ENCODE measurements around the gene CARD11.

CARD11 gene

GRCh38 chr7:2981103-2981480, 62.6 kb downstream of the CARD11 start:
- no peak for DNase-seq (ENCODE audit: low spot score)

DNA sequence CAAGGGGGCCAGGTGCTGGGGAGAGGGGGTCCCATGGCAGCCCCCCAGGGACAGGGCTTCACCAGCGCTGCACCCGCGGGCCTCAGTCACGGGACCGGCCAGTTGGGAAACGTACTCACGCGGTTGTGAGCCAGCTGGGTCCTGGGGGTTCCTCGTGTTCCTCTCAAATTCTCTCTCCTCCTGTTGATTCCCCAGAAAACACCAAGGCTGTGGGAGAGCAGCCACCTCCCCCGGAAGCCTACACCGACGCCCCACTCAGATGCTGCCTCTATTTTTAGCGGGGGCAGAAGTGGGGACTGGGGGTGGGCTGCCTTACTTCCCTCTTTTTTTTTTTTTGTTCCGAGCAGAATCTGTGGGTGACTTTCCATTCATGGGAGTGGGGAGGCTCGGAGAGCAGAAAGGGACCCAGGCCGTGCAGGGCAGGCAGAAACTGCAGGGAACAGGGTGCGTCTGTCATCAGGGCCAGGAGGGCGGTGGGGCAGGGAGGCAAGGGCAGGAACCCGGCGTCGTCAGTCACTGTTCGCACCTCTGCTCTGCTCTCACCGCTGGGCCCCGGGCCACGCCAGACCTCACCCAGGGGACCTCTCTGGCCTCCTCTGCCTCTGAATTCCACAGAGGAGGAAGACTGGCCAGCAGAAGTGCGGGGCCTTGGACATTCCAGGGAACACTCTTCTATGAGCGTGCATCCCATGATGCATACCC, 63.1 kb downstream of the CARD11 start:
- no peak for DNase-seq (ENCODE audit: low spot score)

- DNase-seq (ENCODE audit: low spot score), result no peak
These were observed 63.7 kb downstream of the CARD11 start for GRCh38 chr7:2979951-2980350.

- DNase-seq (ENCODE audit: low spot score), result no peak
These were observed 64.5 kb downstream of the CARD11 start for GRCh38 chr7:2979201-2979631.

- no peak for DNase-seq (ENCODE audit: low spot score)
These were observed 65.3 kb downstream of the CARD11 start for GRCh38 chr7:2978408-2978807.

GRCh38 chr7:2975821-2976371, 67.8 kb downstream of the CARD11 start:
- DNase-seq (ENCODE audit: low spot score), result no peak

DNA sequence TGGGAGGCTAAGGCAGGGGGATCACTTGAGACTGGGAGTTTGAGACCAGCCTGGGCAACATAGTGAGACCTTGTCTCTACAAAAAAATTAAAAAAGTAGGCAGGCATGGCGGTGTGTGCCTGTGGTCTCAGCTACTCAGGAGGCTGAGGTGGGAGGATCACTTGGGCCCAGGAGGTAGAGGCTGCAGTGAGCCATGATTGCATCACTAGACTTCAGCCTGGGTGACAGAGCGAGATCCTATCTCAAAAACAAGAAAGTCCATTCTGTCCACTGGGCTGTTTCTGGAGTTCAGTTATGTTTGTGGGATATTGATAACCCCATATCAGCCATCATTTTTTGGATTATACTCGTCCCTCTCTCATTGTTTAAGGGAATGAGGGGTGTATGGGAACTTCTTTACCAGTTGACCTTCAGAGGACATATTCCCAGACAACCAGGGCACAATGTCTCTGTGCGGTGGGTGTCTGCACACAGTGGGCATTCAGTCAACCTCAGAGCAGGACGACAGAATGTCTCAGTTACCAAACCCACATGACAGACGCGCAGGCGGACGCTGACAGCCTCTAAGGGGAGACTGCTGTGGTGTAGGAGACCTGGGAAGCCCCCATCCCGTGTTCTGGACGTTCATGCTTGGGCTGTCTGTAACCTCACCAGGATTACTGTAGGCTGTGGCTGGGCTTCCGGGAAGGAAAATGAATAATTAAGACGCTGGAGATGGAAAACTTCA, 69.4 kb downstream of the CARD11 start:
- DNase-seq (ENCODE audit: low spot score), result no peak

GRCh38 chr7:2972835-2973161, 70.9 kb downstream of the CARD11 start:
- DNase-seq (ENCODE audit: low spot score), result no peak

DNA sequence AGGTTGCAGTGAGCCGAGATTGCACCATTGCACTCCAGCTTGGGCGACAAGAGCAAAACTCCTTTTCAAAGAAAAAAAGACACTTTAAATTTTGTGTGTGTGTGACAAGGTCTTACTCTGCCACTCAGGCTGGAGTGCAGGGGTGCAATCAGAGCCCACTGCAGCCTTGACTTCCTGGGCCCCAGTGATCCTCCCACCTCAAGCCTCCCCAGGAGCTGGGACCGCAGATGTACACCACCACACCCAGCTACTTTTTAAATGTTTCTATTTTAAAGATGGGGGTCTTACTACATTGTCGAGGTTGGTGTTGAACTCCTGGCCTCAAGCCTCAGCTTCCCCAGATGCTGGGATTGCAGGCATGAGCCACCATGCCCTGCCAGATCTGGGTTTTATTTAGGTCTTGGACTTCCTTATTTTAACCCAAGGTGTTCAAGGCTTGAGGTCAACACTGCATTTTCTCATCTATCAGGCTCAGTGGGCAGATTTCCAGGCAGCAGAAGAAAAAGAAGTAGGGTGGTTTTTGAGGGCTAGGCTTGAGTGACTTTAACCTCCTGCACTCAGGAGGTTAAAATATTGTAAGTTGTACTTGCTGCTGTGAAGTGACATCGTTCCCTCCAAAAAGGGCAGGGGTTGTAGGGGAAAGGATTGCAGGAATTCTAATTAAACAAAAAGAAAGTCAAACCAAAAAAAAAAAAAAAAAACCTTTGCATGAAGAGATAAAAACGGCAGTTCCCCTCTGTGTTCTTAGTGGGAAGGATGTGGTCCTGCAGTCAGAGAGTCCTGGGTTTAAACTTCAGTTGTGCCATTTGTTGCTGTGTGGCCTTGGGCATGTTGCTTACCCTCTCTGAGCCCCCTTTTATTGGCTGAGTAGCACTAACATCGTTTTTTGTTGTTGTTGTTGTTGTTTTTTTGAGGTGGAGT, 71.5 kb downstream of the CARD11 start:
- DNase-seq (ENCODE audit: low spot score), result no peak

GRCh38 chr7:2970861-2971260, 72.8 kb downstream of the CARD11 start:
- no peak for DNase-seq (ENCODE audit: low spot score)

GRCh38 chr7:2970307-2970664, 73.4 kb downstream of the CARD11 start:
- DNase-seq (ENCODE audit: low spot score), result no peak

- no peak for DNase-seq (ENCODE audit: low spot score)
These were observed 74.0 kb downstream of the CARD11 start for GRCh38 chr7:2969398-2970306.

DNA sequence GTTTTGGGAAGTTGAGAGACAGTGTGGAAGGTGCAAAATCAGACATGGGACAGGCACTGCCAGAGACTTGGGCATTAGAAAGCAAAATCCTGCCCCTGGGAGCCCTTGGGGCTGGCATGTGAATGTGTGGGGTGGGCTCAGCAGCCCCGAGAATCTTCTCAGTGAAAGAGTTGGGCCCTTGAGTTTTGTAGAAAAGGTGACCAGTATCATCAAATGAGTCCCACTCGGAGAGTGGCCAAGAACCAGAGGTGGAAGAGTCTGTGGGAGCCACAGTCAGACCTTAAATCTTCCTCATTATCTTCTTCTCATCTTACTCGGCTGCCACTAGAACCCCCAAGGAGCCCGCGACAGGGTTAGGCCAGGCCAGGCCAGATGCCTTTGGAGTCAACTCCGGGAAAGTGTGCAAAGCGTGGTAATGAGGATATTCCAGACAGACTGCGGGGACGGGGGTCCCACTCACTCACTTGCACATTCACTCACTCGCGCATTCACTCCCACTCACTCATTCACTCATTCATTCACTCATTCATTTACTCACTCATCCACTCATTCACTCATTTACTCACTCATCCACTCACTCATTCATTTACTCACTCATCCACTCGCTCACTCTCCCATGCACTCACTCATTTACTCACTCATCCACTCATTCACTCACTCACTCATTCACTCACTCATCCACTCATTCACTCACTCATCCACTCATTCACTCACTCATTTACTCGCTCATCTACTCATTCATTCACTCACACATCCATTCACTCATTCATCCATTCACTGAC, 74.9 kb downstream of the CARD11 start:
- DNase-seq (ENCODE audit: low spot score), result no peak

- no peak for DNase-seq (ENCODE audit: low spot score)
These were observed 75.5 kb downstream of the CARD11 start for GRCh38 chr7:2968176-2968575.

GRCh38 chr7:2967705-2968104, 76.0 kb downstream of the CARD11 start:
- no peak for DNase-seq (ENCODE audit: low spot score)

DNA sequence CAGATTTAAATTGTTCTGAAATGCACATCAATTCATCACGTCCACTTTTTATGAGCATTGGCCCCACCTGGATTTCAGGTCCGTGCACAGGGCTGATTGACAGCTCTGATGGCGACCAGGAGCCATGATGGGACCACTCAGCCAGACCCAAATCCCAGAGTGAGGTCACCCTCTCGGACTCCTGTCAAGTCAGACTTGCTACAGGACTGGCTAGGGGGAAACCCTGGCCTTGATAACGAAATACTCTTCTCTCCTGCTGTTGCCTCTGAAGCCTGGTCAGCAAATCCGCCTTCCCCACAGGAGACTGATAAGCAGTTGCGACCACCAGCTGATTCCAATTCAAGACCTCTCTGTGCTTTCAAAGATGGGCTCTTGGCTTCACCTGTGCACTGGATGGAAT, 76.4 kb downstream of the CARD11 start:
- no peak for DNase-seq (ENCODE audit: low spot score)

GRCh38 chr7:2966466-2967078, 77.1 kb downstream of the CARD11 start:
- no peak for DNase-seq (ENCODE audit: low spot score)

DNA sequence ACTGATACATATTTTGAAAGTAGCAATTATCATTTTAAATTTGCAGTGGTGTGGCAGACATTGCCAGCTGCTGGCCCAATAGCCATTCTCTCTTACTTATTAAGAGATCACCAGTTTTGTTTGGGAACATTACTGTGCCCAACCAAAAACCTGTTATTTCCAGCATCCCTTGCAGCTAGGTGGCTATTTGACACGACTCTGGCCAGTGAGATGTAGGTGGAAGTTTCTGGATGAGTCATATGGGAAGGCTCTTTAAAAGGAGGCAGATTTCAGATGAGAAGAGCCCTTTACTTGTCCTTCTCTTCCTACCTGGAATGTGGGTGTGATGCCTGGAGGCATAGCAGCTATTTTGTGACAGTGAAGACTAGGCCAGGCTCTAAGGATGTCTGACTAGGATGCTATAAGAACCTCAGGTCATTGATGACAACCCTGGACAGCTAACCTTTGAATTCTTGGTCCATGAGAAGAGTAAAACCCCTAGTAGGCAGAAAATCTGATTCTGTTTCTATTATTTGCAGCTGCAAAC, 77.9 kb downstream of the CARD11 start:
- DNase-seq (ENCODE audit: low spot score), result no peak

DNA sequence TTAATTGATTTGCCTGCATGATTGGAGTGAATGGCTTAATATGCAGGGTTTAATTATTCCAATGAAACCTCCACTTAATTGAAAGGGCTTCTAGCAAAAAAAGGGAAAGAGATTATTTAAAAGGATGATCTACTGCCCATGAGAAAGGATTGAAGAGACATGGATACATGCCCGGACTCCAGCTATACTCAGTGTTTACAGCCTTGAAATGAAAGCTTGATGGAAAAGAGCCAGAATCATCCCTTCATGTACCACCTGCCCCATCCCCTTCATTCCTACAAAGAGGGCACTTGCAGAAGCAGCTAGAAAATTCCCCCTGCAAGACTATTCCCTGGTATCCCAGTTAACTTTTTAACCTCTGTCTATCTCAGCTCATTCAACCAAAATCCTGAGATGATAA, 78.4 kb downstream of the CARD11 start:
- DNase-seq (ENCODE audit: low spot score), result no peak

DNA sequence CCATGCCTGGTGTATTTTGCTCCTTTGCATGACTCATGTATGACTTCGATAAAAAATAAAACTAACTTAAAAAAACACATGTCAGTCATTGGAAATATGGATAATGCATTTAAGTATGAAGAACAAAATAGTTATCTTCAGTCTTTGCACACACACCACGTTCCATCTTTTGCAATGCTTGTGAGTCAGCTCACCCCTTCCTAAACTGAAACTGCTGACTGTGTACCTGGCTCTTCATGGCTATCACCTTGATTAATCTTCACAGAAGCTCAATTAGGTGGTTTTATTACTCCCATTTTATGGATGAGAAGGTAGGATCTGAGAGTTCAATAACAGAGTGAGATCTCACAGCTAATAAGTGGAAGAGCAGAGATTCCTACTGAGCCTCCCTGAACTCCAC, 79.5 kb downstream of the CARD11 start:
- no peak for DNase-seq (ENCODE audit: low spot score)
